ENCODE results near the gene CEACAM7.

- TF ChIP-seq CTCF (IDR thresholded peaks at IDR 0.05; ENCODE audit: low read length) (no peak), EZH2 (IDR thresholded peaks at IDR 0.05; ENCODE audit: borderline replicate concordance, low read length) (no peak)
Observed at GRCh38 chr19:41657157-41657556, 30.9 kb downstream of the CEACAM7 start.

Data from OCI-LY1 (cell line).